GM19397 (cell line): Measurements from ENCODE around the gene PPP1R12B.
"Not testable (repeated sequence)": the region's sequence is repeated elsewhere in the genome, so short reads cannot be mapped to it uniquely, and the experiment has no call there.

Experiments used
- ATAC-seq: cut with Tn5 transposase; IDR thresholded peaks from one replicate; pipeline ENCODE4 v1.9.1; 2021; ENCODE audit warnings: mild to moderate bottlenecking, moderate library complexity; ENCODE audit not compliant: unreplicated experiment

Gene PPP1R12B

DNA sequence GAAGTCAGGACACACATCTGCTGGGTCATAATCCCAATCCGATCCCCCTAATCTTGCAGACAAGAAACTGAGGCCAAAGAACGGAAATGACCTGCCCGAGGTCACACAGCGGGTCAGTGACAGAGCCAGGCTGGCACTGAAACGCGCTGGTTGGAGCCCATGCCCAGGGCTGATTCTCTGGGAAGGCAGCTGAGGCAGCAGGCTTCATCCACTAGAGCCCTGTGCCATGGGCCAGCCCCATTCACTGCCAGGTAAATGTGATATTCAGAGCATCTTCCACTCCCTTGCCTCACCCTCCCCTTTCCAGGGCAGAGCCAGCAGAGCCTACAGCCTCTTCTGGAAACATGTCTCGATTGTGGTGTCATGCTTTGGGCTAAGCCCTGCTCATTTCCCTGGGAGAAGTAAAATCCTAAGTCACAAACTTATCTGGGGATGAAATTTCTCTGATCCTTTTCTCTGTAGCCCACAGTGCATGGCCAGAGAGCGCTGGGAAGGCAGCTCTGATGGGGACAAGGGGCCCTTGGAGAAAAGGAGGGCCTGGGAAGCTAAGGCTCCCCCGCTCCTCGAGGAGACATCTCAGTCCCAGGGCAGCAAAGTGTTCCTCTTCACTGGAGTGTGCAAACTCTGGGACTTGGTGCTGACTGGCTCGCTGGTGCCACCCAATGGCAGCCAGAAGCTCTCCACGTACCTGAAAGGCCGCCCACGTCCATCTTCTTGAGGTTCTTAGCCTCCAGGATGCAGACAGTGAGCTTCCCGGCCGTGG lies 251.4 kb downstream of the PPP1R12B start:
- ATAC-seq = no peak

DNA sequence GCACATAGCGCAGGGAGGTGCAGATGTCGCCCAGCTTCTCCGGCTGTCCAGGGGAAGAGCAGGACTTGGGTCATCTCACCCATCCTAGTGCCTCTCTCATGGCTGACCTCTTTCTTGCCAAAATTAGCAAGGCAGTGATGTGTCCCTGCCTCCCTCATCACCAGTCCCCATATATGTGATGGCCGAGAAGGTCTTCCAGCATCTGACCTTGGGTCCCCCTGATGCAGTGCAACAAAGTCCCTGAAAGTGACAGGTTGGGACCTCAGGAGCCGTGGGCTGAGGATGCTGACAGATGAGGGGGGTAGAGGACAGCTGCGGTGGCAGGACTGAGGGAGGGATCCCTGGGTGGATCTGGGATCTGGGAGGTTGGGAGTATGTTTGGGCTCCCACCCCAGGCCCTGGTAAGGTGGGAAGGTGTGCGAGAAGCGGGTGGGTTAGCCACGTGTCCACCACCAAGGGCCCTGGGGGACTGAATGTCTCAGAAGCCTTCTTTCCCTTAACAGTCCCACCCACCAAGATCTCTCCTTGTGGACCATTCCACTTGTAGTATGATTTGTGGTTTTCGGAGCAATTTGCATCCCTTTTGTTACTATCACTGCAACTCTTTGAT lies 252.0 kb downstream of the PPP1R12B start:
- ATAC-seq = no peak

DNA sequence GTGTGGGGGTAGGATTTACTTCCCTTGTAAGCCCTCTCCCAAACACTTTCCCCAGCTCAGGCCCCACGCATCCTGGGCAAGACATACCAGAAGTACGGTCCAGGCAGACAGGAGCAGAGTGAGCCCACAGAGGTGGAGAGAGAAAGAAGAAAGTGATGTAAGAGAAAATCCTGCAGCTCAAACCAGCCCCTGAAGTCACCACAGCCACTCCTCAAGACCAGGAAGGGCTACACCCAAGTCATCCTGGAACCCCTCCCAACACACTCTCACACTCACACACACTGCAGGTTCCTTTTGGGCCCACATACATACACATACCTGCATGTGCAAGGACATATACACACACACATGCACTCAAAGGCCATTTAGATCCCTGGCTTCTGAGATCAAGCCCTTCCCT lies 254.9 kb downstream of the PPP1R12B start:
- no peak for ATAC-seq

DNA sequence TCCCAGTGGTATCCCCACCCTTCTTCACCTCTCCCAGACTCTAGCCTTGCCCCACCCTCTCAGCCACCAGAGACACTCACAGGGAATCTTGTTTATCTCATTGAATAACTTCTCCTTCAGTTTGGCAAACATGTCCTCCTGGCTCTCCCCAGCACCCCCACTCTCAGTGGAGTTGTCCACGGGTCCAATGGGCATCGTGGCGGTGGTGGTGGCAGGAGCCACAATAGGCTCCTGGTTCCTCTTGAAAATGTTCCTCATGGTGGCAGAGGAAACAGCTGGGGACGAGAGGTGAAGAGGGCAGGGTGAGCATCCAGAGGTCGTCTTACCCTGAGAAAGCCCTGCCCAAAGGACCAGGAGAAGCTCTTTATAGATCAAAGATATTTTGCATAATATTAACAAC lies 257.0 kb downstream of the PPP1R12B start:
- ATAC-seq = no peak

DNA sequence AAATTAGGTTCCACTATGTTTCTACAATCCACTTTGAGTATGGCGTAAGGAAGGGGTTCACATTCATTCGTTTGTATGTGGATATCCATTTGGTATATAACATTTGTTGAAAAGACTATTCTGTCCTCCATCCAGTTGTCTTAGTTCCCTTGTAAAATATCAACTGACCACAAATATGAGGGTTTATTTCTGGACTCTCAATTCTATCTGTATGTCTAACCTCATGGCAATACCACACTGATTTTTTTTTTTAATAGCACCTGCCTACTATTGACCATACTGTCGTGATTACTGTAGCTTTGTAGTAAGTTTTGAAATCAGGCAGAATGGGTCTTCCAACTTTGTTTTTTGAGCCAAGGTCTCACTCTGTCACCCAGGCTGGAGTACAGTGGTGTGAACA lies 263.5 kb downstream of the PPP1R12B start:
- ATAC-seq = not testable (repeated sequence)

DNA sequence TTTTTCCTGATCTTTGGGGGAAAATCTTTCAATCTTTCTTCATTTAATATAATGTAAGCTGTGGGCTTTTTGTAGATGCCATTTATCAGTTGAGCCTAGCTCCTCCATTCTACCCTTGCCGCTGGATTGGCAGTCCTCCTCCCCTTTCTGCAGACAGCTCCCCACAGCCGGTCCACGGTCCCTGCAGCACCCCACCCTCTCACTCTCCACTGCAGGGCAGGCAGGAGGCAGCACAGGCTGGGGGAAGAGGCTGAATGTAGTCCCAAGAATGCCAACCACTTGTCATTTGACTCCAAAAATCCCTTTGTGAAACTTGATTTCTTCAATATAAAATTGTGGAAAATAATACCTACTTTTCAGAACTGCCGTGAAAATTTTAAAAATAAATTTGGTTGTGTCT lies 265.1 kb downstream of the PPP1R12B start:
- ATAC-seq = no peak

DNA sequence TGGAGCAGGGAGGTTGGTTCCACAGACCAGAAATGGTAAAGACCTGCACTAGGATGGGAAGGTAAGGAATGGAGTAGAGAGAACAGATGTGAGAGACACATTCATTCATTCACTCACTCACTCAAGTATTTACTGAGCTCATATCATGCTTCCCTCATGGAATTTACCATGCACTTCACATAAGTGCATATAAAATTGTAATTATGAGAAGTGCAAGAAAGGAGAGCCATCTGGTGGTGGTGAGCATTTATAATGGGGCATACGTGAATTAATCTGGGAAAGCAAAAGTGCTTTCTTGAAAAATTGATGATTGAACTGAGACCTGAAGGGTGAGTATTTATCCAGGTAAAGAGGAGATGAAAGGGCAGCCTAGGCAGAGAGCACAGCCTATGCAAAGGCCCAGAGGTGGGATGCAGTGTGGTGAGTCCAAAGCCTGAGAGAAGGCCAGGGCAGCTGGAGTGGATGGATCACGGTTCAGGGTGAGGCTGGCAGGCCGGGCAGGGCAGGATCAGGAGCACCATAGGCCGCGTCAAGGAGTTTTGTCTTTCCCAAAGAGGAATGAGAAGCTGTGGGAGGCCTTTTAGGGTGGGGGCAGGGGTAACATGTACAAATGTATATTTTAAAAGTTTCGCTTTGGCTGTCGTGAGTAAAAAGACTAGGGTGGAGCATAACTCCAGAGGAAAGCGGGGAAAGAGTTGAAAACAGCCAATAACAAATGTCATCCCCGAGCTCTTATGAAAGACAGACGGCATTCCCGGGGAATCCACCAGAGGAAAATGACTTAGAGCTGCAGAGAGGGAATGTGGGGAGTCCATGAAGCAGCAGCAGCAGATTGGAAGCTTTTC lies 266.1 kb downstream of the PPP1R12B start:
- ATAC-seq = not testable (repeated sequence)

DNA sequence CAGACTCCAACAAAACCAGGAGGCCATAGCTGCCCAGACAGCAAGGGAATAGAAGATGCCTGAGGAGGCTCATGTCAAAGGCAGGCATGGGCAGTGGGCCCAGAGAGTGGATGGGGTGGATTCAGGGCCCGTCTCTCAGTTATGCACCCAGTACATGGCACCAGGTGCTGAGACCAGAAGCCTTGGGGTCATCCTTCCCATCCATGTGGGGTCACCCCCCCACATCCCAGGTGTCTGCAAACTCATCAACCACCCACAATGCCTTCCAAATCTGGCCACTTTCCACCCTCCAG lies 266.7 kb downstream of the PPP1R12B start:
- not testable (repeated sequence) for ATAC-seq

DNA sequence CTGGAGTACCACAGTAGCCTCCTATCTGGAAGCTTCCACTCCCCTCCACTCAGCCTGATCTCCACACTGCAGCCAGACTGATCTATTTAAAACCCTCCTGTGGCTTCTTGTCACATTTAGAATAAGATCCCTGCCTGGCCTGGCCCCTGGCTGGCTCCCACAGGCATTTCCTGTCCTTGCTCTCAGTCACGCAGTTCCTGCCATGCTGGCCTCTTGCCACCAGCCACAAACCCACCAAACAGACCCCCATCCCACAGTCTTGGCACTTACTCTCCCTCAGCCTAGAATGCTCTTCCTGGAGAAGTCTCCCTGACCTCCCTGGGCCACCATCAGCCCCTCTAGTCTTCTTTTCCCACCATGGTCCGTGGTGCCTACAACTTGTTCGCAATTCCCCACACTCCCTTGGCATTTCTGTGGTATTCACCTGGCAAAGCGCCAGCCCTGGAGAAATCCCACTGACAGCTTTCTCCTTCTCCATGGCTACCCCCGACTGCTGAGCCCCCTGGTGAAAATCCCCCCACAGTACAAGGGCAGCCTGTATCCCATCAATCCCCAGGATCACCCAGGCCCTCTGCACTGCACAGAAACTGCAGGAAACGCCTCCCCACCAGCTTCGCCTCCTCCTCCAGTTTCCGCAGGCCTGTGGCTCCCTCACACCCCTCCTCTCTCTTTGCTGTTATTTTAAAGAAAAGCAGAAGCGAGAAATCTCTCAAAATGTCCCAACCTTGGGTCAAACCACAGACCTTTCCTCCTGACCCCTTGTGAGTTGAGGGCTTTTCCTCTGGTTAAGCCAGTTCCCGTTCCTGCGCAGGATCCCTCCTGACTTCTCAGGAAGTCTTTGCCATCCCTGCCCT lies 267.2 kb downstream of the PPP1R12B start:
- peak; percentile 59 for ATAC-seq

DNA sequence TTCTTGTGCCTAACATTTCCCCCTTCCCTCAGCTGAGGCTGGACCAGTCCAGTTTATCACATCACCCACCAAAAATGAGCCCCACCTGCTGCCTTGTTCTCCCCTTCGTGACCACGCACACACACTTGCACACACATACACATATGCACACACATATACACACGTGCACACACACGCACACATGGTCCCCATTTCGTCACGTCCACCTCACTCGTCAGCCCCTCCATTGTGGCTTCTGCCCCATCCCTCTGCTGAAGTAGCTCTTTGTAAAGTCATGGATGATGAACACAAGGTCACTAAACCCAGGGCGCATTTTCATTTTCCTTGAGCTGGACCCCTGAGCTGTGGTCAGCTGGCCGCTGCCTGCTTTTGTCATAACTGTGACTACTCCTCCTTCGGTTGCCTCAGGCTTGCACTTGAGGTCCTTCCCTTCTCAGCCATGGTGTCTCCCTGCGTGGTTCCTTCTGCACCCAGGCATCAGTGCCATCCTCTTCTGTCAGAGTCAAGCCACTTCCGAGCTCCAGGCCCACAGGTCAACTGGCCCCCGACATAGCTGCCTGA lies 267.9 kb downstream of the PPP1R12B start:
- peak; percentile 32 for ATAC-seq

DNA sequence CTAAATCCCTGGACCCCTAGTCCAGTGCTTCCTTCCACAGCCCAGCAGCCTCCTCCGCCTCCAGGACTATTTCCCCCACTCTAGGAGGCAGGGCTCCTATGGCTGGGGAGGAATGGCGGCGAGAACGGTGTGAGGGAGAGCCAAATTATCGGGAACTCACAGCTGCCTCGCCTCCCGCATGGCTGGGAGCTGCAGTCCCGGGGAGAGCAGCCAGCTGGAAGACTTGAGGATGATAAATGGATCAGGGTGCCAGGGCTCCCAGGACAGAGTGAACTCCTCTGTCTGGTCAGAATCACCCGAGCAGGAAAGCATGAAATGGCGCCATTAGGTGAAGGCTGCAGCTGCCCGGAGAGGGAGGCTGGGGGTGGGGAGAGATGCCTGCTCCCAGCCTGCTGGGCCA lies 270.5 kb downstream of the PPP1R12B start:
- ATAC-seq = not testable (repeated sequence)

DNA sequence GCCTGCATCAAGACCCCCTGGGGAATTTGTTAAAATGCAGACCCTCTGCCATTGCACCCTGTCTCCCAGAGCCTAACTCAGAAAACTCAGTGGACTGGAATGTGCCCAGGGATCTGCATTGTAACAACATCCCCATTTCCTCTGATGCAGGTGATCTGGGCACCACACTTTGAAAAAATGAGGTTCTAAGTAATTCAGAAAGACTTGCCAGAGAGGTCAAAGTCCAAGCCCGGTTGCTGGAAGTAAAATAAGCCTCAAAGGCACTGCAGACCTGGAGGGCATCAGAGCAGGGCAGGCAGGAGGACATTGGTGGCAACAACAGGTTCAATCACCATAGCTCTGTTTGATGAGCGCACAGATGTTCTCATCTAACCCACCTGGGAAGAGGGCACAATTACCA lies 271.0 kb downstream of the PPP1R12B start:
- ATAC-seq = no peak

DNA sequence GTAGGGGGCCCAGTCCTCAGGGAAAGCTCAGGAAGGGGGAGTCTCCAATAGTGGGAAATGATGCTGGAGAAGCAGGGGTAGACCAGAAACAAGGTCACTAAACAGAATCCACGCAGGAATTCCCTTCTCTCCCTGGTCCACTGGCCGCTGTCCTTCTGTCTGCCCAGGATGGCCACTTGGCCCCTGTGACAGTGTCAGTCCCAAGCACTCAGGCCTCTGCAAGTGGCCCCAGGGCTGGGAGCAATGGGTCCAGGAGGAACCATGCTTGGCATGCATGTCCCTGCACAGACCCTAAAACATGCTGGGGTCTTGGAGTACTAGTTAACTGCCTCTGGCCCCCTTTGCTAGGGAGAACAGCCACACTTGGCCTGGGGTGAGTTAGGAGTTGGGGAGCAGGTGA lies 271.5 kb downstream of the PPP1R12B start:
- not testable (repeated sequence) for ATAC-seq

DNA sequence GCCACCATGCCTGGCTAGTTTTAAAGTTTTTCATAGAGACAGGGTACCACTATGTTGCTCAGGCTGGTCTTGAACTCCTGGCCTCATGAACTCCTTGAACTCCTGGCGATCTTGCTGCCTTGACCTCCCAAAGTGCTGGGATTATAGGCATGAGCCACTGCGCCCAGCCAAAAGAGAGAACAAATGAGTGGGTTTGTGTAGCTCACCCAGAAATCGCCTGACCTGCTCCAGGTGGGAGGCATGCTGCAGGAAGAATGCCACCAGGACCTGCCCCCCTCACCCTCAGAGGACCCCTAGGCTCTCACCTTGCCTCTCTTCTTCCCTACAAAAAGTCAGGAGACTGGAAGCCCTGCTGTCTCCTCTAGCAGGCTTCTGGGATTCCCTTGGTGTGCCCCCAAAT lies 272.9 kb downstream of the PPP1R12B start:
- ATAC-seq = no peak

DNA sequence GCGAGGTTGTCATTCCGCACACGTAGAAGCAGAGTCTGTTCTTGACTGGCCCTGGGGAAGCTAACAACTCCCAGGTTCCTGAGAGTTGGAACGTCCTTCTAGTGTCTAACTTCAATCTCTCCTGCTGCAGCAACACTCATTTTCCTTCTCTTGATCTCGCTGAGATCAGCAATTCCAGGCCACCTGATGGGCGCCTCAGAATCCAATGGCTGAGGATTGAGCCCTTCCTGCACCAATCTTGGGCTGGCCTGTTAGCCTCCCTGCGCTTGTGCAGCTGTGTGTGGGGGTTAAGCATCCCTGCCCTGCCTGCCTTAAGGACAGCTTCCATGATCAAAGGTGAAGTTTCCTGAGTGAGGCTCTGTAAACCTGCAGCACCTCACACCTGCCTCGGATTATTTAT lies 273.9 kb downstream of the PPP1R12B start:
- no peak for ATAC-seq

DNA sequence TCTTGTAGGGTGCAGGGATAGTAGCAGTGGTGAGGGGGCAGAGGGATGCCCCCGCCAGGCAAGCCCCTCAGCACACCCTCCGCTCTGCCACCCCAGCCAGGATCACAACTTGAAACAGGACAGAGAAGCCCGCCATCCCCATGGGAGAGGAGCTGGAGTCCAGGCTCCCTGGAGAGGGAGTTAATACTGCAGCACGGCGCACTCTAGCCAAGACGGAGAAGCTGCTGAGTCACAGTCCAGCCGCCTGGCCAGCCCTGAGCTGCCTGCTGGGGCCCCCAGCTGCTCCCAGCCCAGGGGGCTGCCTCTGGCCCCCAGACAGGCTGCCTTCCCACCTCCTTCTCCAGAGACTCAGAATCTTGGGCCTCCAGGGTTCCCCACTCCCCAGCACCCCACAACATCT lies 274.6 kb downstream of the PPP1R12B start:
- no peak for ATAC-seq

DNA sequence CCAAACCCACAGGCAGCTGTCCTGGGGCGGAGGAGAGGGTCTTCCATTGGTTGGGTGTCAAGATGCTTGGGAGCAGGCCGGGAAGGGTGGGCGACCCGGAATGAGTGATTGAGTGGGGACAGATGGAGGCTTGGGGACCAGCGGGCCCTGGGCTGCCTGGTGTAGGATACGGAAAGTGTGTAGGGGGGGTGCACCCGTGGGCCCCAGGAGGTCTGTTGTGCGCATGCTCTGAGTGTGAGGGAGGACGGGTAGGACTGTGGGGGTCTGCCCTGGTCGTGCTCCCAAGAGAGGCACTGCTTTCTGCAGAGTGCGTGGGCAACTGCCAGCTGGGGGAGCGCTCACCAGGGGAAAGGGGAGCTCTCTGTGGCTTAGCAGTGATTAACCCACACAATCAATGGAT lies 275.0 kb downstream of the PPP1R12B start:
- ATAC-seq = not testable (repeated sequence)

DNA sequence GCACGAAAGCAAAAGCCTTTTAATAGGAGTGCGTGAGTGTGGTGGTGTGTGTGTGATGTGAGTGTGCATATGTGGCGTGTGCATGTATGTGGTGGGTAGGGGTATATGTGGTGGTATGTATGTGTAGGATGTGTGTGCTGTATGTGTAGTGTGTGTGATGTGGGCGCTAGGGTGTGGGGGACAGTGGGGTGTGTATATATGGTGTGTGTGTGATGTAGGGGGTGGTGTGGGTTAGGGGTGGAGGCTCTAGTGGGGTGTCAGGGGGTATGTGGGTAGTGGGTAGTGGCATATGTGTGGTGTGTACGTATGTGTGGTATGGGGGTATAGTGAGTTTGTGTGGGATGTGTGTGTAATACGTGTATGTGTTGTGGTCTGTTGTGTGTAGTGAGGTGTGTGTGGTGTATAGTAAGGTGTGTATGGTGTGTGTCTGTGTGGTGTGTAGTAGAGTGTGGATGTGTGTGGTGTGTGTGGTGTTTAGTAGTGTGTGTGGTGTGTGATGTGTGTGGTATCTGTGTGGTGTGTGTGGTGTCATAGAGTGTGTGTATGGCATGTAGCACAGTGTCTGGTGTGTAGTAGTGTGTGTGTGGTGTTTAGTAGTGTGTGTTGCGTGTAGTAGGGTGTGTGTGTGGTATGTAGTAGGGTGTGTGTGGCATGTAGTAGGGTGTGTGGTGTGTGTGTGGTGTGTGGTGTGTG lies 275.7 kb downstream of the PPP1R12B start:
- no peak for ATAC-seq

DNA sequence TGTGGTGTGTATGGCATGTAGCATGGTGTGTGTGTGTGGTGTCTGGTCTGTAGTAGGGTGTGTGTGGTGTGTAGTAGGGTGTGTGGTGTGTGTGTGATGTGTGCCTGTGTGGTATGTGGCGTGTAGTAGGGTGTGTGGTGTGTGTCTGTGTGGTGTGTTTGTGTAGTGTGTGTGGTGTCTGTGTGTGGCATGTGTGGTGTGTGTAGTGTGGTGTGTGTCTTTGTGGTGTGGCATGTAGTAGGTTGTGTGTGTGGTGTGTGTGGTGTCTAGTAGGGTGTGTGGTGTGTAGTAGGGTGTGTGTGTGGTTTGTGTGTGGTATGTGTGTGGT lies 276.2 kb downstream of the PPP1R12B start:
- ATAC-seq = no peak
